ENCODE results near the gene CHD6.

CHD6 gene

DNA sequence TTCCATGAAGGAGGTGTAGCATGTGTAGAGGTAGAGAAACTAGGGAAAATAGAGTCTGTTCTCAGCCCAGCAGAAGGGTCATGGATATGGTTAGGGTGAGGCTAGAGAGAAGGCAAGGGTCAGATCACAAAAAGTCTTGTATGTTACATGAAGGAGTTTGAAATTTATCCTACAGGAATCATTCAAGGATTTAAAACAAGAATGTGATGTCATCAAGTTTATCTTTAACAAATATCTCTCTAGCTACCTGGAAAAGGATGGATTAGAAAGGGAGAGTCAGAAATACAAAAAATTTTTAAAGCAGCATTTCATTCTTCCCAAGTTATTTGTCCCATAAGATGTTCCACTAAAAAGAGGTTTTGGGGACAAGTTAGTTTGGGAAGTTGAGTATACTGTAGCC, 4.4 kb upstream of the CHD6 start:
- no peak for DNase-seq

DNA sequence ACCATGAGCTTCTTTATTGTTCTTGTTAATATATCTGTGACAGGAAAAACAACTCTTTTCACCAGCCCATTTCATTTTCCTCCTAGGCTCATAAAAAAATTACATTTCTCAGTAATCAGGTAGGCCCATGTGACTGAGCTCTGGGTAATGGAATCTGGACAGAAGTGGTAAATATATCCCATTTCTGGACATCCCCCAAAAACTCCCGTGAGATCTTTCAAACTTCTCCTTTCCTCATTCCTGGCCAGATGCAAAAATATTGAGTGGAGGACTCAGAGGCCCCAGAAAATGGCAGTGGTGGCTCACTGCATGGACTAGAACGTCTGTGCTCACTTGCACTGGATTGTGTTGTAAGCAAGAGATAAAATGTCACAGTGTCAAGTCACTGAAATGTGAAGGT, 3.8 kb upstream of the CHD6 start:
- DNase-seq = no peak

DNA sequence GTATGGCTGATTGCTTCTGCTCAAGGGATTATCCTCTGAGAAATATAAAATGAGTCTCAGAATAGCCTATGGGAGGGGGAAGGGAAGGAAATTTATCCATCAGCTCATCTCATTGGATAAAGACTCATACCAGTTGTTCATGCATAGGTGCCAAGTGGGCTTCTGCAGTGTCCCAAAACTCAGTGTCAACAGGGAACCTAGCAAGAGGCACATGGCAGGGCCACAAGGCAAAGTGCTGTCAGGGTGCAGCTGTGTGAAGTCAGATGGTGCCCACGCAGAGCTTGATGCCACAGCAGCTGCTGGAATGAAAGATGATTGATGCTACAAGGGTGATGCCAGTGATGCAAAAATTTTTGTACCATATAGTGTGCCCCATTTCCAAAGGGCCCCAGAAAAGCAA, 3.2 kb upstream of the CHD6 start:
- no peak for DNase-seq

DNA sequence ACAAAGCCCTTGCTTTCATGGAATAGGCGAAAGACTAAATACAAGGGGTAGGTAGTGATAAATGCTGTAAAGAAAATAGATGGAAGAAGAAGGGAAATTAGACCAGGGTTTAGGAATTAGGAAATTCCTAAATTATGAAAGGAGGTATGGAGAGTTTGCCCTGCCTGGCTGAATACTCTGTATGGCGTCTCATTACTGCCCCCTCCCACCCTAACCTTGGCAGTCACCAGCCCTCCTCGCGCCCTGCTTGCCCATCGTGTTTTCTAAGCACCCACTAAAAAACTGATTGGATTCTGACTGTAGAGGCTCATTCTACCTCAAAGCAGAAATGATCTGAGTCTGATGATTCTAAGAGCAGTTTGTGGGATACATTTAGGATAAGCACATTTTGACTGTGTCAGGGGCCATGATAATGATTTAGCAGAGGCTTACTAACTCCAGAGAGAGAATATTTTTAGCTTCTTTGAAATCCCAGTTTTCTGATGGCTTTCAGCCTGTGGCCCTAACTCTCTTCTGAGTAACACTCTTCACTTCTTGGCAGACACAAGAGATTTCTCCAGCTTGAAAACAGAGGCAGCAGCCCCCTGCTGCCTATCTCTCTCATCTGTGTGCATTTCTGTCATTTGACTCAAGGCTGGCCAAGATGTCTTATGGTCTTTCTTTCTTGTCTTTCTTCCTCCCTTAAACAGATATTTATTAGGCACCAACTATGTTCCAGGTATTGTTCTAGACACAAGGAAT, 1.4 kb upstream of the CHD6 start:
- DNase-seq = no peak

DNA sequence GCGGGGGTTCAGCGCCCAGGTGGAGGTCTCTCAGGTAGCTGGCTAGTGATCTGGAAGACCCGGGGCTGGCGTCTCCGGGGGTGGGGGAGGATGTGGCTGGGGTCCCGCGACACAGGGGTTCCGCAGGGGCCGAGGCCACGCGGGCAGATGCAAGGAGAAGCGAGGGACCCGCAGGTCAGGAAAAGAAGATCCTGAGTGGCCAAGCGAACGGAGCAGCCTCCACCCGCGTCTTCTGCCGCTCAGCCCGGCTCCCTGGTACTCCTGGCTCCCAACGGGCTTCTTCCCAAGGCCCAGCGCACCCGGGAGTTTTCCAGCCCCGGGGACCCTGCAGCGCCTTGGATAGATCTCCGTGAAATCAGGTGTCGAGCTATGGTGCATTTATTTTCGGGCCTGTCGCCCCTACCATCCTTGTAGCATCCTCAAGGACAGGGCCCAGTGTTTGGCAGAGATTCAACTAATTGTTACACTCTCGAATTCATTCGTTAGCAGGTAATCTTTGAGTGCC, 682 bp upstream of the CHD6 start:
- DNase-seq = no peak

DNA sequence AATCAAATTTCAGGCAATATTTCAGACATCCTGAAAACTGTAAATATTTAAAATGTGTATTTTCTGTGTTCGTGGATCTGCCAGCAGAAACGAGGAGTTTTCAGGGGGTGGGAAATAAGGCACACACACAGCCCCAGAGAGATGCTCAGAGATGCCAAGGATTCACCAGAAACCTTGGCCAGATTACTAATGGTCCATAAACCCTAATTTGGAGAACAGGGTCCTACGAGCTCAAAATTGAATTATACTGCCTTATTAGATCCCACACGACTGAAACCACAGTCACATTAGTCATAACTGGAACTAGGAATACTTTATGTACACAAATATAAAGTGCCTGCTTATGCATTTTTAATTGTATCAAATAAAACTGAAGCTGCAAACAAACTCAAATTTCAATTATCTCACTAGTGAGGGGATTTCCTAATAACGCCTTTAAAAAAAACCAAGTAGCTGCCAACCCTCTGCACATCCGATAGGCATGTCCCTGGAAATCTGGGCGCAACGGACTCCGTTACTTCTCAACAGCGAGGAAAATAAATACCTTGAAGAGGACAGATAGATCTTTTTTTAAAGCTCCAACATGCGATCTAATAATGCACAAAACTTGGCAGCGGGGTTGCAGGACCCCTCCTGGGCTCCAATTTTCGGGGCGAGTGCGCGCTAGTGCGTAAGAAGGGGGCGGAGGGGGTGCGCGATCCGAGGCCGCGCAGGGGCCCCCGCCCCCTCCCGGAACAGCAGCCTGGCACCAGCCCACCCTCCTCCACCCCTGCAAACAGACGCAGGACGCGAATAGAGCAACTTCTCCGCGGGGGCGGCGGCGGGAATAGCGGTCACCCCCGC, 897 bp downstream of the CHD6 start:
- DNase-seq = peak; percentile 45 to 46

DNA sequence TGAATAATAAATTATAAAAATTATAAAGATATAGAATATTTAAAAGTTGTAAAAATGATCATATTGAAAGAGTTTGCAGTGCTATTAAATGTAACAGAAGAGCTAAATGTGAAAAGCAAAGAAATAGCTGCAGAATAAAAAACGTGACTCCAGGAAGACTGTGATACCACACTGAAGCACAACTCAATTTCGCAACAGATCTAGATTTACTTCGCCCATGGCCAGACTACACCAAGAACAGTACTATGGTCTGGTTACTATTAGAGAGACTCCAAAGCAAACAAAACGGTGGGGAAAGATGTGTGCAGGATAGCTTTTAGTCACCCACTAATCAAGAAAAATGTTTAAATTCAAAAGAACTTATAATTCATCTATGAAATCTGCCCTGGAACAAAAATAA, 1.9 kb downstream of the CHD6 start:
- DNase-seq = no peak

DNA sequence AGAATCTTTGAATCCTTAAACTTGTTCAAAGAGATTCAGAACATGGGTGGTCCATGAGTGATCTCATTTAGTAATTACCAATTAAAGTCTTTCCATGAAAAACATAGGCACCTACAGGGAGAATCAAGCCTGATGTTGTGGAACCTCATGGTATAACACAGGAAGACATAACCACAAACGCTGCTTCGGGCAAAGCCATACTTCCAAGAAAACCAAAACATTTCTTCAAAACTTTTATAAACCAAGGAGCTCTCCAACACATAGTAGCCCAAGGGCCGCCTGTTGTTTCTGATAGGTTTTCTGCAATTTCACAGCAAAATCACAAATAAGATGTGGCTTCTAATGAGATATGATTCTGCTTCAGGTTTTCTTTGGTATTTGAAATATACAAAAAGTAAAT, 2.5 kb downstream of the CHD6 start:
- DNase-seq = no peak

DNA sequence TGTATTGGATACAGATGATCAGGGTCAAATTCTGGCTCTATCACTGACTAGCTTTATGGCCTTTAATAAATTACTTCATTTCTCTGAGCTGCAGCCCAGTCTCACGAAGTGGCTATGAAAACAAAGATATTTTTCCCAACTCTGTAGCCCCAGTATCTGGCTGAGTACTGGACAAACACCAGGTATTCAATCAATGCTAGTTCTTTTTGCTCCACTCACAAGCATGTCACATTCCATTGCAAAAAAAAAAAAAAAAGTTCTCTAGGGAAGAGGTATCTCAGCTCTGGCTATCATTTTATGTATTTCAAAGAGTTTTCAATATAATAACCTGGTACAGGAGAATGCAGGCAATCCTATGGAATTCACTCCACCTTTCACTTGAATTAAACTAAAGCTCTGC, 3.1 kb downstream of the CHD6 start:
- no peak for DNase-seq

DNA sequence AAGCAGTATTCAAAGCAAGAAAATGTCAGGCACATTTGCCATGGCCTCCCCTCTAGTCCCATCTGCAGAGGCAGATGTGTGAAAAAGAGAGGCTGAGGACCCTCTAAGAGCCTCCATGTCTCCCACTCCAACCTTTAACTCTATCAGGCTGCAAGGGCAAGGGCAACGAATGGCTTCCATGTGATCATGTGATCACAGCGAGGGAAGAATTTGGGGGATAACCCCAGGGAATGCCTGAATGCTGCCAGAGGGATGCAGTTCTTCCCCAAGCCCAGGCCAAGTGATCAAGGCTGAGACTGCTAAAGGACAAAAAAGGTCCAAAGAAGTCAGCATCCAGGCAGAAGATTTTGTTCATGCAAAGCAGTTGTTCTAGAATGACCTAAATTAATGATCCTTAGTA, 4.9 kb downstream of the CHD6 start:
- DNase-seq = no peak

DNA sequence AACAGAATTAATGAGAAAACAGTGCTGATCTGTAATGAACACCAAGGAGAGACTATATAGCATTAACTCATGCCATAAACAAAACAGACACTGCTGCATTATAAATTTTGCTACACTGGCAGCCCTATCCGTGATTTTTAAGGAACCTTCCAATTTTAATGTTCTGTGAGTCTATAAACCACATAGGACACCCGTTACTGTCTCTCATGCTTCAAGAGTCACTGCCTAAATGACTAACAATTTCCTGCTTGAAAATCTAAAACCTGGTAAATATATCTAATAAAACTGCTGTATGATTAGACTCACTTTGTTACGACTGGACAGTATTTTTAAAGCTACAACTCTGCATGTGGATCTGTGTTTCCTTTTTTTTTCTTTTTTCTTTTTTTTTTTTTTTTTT, 8.7 kb downstream of the CHD6 start:
- DNase-seq = no peak

DNA sequence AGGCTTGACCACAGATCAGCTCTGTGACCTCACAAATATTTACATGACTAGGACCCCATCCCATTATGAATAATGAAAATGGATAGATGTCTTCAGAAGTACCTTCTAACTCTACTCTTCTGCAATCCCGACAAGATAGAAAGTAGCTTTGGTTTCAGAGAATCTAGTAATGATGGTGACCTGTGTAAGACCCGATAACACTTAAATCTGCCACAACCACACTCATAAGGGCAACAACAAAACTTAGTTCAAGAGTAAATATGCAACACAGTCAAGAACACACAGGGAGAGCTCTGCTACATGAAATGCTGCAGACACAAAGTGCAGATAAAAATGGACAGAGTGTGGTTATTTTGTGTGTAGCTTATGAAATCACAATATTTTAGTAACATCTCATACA, 9.6 kb downstream of the CHD6 start:
- no peak for DNase-seq

DNA sequence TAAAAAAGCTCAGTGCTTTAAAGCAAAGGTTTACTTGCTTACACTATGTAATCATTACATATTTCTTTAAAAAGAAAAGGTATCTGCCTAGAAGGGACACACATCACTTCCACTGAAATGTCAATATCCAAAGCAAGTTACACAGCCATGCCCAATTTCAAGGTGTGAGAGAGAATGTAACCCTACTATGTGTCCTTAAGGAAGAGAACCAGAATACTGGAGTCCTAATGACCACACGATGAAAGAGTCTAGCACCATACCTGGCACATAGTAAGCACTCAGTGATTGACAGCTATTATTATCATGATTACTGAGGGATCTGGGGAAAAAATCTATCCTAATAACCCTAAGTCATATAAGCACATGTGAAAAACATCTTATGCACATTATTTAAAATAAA, 10.4 kb downstream of the CHD6 start:
- DNase-seq = no peak

DNA sequence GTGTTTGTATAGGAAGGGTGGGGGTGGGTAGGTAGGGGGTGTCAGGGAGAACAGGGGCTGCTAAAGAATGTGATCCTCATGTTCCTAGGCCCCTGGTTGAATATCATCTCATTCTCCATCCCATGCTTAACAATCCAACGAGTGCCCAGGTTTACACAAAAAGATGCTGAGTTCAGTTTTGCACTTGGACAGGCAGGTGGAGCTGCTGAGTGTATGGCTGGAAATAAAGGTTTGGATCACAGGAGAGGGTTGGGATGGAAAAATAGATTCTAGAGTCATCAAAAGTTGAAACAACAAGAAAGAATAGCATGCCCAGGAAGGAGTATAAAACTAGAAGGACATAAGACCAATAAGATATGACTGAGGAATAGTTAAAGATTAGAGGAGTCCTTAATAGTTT, 14.2 kb downstream of the CHD6 start:
- no peak for DNase-seq

DNA sequence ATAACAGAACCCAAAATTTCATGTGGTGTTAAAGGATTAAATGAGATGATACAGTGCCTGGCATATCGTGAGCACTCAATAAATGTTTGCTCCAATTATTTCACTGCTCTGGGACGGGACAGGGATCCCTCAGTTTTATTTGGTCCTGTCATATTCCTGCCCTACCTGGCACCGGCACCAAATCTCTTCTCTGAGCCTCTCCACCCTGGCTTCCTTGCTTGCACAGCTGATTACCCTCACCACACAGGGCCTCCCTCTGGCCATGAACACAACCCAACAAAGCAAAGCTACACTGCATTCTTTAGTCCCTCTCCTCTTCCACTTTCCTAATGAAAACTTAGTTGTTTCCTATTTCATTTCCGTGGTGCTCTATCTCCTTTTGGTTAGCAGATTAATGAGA, 16.4 kb downstream of the CHD6 start:
- DNase-seq = no peak

DNA sequence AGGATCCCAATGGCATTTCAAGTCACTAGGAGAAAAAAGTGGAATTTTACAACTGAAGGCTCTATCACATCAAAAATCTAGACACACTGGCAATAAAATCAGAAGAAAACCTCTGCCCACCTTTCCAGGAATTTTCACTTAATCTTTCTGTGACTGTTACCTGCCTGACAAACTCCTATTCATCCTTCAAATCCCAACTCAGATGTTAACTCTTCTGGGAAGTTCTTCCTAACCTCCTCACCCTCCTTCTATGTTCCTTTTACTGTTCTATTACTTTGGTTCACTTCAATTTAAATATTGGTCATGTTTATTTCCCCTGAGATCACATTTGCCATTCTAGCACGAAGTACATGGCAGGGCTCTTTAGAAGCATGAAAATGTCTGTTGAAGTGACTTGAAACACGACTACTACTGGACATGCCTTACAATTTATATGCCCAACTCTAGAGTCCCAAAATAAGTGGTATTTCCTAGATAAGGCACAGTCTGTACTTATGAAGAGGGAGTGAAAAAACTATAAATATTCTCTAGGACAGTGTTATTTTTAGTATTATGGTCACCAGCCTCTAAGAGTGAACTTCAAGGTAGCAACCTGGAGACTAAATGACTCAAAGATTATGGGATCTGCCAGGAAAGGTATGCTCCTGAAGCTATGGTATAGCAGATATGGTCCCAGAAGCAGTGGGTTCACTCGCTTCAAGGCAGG, 17.1 kb downstream of the CHD6 start:
- no peak for DNase-seq

DNA sequence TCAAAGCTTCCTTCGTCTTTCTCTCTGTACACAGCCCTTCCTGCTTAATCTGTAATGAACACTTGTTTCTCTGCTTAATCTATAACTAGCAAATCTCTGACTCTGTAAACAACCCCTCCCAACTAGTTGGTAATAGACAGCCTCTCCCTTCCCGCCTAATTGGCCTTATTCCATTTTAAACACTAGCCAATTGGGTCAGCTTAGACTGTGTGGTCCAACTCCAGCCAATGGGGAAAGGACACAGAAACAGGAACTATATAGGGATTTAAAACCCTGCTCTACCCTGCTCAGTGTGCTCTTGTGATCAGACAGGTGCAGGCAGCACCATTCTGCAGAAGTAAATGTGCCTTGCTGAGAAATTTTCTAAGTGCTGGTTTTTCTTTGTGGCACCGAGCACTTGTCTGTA, 18.5 kb downstream of the CHD6 start:
- no peak for DNase-seq

DNA sequence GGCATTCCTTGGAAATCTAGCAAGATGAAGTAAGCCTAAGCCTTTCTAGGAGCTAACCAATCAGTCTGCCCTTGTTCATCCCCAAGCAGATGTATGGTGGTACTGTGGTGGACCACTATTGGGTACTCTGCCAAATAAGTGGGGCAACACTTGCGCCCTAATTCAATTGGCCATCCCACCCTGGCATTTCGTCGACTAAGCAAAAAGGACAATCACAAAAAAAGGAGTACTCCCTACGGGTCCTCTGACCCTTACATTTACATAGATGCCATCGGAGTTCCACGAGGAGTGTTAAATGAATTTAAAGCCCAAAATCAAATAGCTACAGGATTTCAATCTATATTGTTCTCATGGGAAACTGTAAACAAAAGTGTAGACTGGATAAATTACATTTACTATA, 19.5 kb downstream of the CHD6 start:
- no peak for DNase-seq

DNA sequence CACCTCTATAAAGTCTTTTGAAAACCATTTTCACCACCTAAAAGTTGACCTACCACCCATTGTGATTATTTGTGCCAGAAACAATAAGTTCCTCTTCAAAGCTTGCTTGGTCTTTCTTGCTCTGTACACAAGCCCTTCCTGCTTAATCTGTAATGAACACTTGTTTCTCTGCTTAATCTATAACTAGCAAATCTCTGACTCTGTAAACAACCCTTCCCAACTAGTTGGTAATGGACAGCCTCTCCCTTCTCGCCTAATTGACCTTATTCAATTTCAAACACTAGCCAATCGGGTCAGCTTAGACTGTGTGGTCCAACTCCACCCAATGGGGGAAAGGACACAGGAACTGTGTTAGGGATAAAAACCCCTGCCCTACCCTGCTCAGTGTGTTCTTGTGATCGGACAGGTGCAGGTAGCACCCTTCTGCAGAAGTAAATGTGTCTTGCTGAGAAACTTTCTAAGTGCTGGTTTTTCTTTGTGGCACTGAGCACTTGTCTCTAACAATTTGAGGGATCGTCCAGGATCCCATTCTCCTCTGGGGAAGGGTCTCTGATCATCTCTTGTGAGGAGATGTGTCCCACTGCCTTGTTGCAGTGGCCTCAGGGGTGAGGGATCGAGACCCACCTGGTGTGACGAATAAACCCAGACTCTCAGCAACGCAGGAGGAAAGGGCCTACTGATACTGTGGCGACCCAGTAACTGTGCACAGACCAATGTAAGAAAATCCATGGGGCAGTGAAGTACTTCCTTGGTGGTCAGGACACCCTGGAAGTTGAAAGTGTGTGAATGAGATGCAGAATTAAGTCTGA, 23.5 kb downstream of the CHD6 start:
- DNase-seq = no peak

DNA sequence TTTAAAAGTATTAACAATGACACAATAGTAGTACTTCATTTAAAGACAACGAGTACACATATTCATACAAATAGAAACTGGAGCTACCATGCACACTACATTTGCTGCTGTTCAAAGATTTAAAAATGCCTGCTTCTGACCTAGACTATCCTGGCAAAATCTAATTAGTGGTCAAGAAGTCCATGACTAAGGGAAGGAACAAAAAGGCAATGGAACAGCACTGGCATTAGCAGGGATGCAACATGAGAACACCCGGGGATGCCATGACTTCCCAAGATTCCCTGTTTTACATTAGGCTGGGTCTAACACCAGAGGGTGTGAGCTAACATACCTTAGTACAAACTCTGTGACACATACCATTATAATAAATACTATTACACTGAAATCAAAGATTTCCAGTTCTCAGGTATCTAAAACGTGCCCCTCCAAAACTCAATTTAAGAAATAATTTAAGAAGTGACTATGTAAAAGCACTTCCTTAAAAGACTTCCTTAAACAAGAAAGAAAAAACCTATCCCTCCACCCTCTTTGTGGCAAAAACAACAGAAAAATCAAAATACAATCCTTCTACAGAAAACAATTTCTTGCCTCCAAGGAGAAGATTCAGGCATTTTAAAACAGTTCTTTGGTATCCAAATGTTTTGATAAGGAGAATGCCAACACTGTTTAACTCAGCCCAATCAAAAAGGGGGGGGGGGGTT, 25.5 kb downstream of the CHD6 start:
- no peak for DNase-seq

DNA sequence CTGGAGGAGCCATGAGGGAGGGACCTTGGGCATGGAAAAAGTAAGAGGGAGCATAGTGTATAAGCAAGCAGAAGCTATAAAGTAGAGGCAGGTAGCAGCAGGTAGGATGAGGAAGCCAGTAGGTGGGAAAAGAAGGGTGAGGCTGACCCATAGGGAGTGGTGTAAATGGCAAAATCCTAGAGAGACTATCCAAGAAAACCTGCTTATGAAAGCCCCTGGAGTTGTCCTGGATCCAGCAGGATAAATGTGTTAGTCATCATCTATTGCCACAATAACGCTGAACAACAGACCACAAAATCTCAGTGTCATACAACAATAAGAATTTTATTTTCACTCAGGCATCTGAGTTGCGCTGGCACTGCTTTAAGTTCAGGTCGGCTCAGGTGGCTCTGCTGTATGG, 30.2 kb downstream of the CHD6 start:
- no peak for DNase-seq

DNA sequence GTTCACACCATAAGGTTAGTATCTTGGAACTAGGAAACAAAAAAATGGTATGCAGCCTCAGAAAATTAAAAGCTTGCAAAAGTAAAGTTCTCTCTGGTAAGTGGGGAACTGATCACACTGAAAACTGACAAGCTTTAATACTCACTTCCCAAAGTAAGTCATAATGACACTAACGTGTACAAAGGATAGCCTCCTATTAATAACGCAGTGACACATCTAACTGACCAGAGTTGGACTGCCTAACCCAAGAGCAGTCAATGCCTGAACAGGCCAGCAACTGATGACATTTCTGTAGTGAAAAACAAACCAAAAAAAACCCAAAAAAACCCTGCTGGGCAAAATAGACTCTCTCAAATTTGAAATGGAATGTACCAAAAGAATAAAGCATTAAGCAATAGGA, 30.7 kb downstream of the CHD6 start:
- no peak for DNase-seq
